Suppressor macrophage treated with lipopolysaccharide for 1 hour (primary cell): ENCODE measurements around the gene MECR.
"Not testable (repeated sequence)": the region's sequence is repeated elsewhere in the genome, so short reads cannot be mapped to it uniquely, and the experiment has no call there.

Experiments
- DNase-seq, 3 donors: peaks; one replicate each; pipeline ENCODE4 v3.0.0-alpha.2; 2020 to 2022

Gene MECR

DNA sequence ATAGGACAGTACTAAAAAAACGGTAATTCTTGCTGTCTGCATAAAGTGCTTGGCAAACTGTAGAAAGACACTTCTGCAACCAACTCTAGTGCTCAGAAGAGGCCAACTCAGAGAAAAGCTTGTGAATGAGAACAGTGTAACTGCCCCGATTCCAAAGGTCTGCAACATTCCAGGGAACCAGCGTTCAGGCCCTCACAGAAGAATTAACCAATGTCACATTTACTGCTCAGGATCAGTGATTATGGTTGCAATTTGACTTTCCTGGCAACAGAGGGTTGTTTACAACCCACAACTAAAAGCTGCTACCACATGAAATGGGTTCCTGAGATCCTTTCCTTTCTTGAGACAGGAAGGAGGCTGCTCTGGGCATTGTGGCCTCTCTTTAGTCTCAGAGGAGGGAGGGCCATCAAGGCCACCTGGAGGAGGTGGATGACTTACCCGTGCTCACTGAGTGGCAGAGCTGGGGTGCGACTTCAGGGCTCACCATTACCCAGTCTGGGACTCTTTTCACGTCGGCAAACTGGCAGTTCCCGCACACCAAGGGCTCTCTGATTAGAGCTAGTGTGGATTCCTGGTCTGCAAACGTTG, 64.3 kb downstream of the MECR start:
- no peak for DNase-seq

DNA sequence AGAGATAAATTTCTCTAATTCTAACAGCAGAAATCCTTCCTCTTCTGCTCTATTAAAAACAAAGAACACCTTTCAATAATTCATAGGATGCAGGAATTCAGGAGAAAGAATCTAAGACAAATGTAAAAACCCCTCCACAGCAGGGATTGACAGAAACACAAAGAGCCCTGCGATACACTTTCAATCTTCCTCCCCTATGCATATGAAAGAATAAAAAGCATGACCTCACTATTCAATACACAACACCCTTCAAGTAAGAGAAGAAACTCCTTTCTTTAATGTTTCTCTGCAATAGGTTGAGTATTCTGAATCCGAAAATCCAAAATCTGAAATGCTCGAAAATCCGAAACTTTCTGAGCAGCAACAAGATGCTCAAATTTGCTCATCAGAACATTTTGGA, 66.1 kb downstream of the MECR start:
- no peak for DNase-seq

DNA sequence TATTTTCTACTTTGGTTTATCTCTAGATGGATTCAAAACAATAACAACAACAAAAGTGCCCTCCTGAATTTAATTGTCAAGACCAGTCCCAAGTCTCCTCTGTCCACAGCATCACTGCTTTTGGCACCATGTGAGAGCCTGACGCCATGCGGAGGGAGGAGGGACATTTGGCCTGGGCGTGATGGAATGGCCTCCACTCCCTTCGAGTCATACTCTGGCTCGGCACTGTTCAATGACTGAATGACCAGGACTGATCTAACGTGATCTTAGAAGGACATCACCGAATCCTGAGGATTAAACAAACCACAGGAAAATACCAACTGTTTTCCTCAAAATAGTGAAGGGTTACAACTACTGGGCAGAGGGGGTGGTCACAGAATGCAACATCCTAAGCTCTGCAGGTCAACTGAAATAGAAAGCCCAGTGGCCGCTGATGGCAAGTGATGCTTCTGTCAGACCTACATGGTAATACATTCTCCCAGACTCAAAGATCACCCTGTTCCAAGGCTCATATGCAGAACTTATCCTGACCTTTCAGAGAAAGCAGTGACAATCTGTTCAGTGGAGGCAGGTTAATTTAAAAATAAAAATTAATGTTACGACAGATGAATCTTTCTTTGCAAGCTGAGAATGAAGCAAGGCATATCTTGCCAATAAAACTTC, 68.1 kb downstream of the MECR start:
- DNase-seq: no peak

DNA sequence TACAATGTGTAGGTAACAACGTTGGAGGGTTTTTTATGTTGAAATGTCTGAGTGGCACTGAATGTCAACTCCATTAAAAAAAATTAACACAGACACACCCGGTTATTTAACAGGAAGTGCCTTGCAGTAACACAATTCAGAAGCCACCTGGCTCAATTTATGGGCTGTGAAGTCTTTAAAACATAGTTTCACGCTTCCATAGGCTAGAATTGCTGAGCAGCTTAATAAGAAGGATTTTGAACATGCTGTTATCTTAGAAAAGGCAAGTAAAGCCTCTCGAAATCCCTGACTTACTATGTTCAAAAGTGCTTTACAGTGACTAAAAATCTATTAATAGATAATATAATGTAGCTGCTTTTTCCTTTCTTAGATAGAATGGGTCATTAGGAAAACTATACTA, 68.7 kb downstream of the MECR start:
- DNase-seq: no peak

DNA sequence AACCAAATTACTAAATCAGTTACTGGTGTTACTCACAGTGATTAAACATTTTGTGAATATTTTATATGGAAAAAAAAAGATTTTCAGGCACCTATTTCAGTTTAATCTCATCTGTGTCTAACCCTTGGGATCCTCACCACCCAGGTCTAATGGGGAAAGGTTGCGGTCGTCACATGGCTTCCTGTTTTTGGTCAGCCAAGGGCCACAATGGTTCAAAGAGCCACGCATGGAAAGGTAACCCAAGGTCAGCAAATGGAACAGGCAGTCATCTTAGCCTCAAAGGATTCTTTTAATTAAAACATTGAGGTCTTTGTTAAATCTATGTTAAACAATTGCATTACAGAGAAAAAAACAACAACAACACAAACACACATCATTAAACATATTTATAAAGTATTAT, 71.0 kb downstream of the MECR start:
- DNase-seq: no peak

DNA sequence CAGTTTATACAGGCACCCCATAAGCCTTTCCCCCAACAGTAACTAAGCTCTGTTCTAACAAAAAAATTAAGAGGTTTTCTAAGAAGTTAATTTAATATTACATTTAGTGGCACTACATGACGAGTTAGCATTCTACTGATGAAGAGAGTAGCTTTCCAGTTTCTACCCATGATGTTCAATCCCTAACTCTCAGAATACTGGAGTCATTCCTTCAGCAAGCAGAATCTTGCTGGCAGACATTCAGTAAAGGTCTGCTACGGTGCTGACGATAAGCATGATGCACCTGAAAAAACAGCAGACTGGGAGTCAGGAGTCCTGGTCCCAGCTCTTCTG, 73.5 kb downstream of the MECR start:
- no peak for DNase-seq

DNA sequence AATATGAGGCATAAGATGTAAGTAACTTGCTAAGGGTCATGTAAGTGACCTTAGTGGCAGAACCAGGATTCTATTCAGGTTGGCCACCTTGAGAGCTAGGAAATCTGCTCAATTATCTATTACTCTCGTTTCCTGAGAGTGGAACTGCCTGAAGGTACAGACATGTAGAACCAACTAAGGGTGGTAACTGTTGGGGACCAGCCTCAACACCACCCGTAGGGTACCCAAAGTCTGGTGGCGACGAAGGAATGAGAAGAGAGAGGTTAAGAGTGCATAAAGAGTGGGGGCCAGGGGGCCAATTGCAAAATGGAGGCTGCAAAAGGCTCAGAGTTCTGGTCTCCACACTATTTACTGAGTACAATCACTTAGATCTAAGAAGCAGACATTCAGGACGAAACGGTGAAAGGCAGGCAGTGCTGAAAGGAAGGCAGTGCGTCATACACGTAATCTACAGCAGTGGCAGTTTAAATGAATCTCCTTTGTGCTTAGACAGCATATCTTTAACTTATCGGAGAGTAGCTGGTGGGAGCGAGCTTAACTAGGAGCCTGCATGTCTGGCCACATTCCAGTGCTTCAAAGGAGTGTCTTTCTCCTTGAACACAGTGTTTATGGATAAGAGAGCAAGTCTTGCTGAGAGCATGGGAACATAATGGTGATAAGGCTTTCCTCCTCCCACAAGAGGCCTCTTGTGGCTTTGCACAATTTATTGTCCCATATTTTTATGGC, 74.0 kb downstream of the MECR start:
- no peak for DNase-seq

DNA sequence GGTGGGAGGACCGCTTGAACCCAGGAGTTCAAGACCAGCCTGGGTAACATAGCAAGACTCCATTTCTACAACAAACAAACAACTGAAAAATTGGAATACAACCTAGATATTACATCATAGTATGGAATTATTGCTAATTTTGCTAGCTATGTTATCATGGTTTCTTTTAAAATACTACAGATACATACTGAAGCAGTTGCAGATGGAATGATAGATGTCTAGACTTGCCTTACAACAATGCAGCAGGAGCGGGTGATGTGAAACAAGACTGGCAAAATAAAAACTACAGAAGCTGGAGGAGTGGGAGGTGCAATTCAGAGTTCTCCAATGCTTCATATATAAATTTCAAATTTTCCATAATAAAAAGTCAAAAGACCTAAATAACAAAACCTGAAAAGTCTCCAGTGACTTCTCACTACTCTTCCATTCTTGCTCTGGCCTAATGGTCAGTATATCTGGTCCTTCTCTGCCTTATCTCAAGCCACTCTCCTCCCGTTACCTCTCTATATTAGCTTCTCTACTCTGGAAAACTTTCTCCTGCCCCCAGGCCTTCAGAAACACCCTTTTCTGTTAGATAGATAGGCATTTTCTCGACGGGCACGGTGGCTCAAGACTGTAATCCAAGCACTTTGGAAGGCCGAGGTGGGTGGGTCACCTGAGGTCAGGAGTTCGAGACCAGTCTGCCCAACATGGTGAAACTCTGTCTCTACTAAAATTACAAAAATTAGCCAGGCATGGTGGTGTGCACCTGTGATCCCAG, 78.5 kb downstream of the MECR start:
- DNase-seq: no peak

DNA sequence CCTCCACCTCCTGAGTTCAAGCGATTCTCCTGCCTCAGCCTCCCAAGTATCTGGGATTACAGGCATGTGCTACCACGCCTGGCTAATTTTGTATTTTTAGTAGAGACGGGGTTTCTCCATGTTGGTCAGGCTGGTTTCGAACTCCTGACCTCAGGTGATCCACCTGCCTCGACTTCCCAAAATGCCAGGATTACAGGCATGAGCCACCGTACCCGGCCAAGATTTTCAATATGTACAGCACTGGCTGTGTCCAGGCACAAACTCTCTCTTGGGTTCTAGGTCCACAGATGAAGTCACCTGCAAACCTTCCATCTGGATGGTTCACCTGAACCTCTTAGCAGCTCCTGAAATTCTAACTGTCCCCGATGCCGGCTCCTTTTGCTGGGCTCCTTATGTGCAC, 80.4 kb downstream of the MECR start:
- not testable (repeated sequence) for DNase-seq

DNA sequence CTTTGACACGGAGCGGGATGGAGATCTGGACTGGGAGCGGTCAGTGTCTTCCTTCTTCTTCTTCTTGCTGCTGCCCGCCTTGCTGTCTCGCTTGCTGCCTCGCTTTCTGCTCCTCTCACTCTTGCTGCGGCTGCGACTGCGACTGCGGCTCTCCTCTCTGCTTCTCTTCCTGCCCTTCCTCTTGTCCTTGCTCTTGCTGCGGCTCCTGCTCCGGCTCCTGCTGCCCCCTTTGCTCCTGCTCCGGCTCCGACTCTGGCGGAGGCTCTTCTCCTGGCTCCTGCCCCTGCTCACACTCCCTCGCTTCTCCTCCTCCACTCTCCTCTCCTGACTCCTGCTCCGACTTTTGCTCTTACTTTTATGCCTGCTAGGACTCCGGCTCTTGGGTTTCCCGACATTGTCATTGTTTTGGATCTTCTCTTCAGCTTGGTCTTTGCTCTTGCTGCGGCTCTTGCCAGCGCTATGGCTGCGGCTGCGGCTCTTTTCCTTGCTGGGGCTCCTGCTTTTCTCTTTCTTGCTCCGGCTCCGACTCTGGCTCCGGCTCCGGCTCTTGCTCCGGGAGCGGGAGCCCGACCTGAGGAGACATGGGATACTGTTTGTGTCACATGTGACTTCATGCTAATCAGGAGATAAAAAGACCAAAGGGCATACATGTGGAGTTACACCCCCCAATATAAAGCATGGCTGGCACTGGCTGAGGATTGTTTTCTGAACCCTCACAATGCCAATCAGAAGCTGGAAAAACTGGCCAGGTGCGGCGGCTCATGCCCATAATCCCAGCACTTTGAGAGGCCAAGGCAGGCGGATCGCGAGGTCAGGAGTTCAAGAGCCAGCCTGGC, 81.9 kb downstream of the MECR start:
- DNase-seq: no peak

DNA sequence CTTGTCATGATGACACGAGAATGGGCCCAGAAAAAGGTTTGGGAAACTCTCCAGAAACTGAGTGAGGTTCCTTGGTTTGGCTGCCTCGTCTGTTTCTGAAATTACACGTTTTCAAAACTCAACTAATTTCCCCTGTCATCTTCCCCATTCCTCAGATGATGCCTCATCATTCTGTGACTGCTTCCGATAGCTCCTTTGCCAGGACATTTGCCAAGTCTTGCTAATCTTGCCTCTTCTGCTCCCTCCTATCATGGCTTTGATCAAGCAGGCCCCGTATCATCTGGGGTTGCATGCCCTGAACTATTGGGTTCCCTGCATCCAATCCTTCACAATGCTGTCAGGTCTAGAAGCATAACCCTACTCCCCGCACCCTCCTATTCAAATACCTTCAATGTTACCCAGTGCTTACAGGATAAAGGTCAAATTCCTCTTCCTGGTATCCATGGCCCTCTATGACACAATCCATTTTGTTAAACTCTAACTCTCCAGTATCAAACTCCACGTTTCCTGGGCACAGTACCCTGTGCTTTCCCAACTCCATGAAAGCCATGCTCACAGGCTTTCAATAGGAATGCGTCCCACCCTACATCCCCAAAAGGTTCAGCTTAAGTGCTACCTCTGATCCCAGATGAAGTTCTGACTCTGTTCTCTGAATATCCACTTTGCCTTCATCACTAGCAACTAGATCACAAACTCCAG, 84.8 kb downstream of the MECR start:
- peak in 2 of 3 donors; percentile 11 to 21 for DNase-seq

DNA sequence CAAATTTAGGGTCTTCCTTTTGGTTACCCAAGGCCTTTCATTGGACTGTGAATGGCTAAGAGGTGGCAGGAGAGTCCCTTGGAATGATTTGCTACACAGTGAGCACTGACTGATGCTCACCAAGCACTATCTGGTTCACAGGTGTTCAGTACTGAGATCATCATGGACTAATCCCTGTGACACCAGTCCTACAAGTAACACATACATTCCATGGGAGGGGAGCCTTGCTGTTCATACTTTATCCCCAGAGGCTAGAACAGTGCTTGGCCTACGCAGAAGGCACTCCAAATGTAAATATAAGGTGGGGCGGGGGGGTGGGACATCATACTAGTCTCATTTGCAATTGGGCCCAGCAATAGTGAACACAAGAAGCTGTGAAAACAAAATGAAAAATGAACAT, 86.6 kb downstream of the MECR start:
- no peak for DNase-seq

DNA sequence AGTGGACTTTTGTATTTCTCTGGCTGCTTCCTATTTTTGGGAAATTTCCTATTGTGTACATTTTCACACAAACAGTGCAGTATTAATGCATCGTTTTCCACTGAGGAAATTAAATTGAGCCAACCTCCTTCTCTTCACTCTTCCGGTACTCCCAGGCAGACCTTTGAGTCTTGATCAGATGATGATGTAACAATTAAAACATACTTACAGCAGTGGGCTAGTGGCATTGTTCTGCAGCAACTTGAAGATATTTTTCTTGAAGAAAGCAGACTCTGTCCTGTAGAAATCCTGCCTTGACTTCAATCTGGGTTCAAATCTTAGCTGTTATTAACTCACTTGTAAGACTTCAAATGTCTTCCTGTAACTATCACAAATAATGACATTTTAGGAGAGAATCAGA, 88.0 kb downstream of the MECR start:
- DNase-seq: no peak
